ENCODE data around the gene KRT3.

KRT3 gene

DNA sequence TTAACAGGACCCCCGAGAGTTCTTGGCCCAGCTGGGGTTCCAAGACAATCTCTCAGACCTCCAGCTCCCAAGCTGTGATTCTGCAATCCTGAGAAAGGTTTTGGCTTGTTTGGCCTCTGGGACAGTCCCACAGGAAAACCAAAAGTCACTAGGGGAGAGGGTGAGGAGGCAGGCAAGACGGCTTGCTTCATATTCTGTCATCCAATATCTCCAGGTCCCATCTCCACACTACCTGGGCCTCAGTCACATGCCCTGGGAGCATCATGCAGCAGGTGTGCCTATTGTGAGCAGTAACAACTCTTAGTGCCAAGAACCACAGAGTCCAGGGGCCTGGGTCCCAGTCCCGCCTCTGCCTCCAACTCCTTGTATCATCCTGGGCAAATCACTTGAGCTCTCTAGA, 36.5 kb upstream of the KRT3 start:
- no peak for TF ChIP-seq EZH2 (IDR thresholded peaks at IDR 0.05; ENCODE audit: borderline replicate concordance, low read depth, low read length, severe bottlenecking)
- TF ChIP-seq, protein P1, sequence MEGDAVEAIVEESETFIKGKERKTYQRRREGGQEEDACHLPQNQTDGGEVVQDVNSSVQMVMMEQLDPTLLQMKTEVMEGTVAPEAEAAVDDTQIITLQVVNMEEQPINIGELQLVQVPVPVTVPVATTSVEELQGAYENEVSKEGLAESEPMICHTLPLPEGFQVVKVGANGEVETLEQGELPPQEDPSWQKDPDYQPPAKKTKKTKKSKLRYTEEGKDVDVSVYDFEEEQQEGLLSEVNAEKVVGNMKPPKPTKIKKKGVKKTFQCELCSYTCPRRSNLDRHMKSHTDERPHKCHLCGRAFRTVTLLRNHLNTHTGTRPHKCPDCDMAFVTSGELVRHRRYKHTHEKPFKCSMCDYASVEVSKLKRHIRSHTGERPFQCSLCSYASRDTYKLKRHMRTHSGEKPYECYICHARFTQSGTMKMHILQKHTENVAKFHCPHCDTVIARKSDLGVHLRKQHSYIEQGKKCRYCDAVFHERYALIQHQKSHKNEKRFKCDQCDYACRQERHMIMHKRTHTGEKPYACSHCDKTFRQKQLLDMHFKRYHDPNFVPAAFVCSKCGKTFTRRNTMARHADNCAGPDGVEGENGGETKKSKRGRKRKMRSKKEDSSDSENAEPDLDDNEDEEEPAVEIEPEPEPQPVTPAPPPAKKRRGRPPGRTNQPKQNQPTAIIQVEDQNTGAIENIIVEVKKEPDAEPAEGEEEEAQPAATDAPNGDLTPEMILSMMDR (IDR thresholded peaks at IDR 0.05; ENCODE audit: borderline replicate concordance, extremely low read depth, low read length, poor library complexity, severe bottlenecking), result no peak
- Histone ChIP-seq H3K4me1 (ENCODE audit: insufficient read depth, low read length) (no peaks in the 10 kb centered on the region), H3K27me3 (ENCODE audit: insufficient read depth, low read length, poor library complexity) (peaks cover 30% of the 10 kb centered on the region), H4K20me1 (ENCODE audit: insufficient read depth, low read length) (peaks cover 4% of the 10 kb centered on the region), H3K79me2 (ENCODE audit: insufficient read depth, low read length) (no peaks in the 10 kb centered on the region), H2AFZ (ENCODE audit: low read depth, low read length) (no peak overlapping the region), H3K27ac (ENCODE audit: low read length) (no peak overlapping the region), H3K4me3 (ENCODE audit: low read depth in 1 of 2, low read length in 2 of 2) (no peak overlapping the region), H3K9ac (ENCODE audit: low read depth, low read length) (no peak overlapping the region), H3K36me3 (ENCODE audit: insufficient read depth, low read length) (no peaks in the 10 kb centered on the region), H3K9me3 (ENCODE audit: insufficient read depth, low read length, severe bottlenecking) (no peaks in the 10 kb centered on the region), H3K4me2 (ENCODE audit: insufficient read depth, low read length) (no peak overlapping the region)
- DNase-seq (no peak), ATAC-seq (ENCODE audit: insufficient read depth, low read depth) (no peak)

DNA sequence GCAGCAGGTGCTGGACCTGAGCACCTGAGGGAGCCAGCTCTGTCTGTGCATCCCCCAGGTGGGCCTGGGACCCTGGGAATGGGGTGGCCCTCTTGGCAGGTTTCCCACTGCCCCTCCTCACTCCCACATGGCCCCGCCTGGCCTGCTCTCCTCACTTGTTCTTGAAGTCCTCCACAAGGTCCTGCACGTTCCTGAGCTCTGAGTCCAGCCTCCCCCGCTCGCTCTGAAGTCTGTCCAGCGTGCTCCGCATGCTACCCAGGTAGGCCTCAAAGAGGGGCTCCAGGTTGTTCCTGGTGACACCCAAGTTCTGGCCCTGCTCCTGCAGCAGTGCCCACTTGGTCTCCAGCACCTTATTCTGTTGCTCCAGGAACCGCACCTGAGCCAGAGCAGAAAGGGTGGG, 35.3 kb upstream of the KRT3 start:
- no peaks in the 10 kb centered on the region for H3K36me3 ChIP-seq (ENCODE audit: insufficient read depth, low read length)
- H3K9me3 ChIP-seq (ENCODE audit: insufficient read depth, low read length, severe bottlenecking), result no peaks in the 10 kb centered on the region
- no peak overlapping the region for H3K9ac ChIP-seq (ENCODE audit: low read depth, low read length)
- H3K4me1 ChIP-seq (ENCODE audit: insufficient read depth, low read length), result no peaks in the 10 kb centered on the region
- no peak overlapping the region for H3K27ac ChIP-seq (ENCODE audit: low read length)
- H3K79me2 ChIP-seq (ENCODE audit: insufficient read depth, low read length), result no peaks in the 10 kb centered on the region
- H2AFZ ChIP-seq (ENCODE audit: low read depth, low read length), result no peak overlapping the region
- TF ChIP-seq, protein P1 (IDR thresholded peaks at IDR 0.05; ENCODE audit: borderline replicate concordance, extremely low read depth, low read length, poor library complexity, severe bottlenecking), result no peak
- no peak for TF ChIP-seq EZH2 (IDR thresholded peaks at IDR 0.05; ENCODE audit: borderline replicate concordance, low read depth, low read length, severe bottlenecking)
- H3K27me3 ChIP-seq (ENCODE audit: insufficient read depth, low read length, poor library complexity), result peaks cover 22% of the 10 kb centered on the region
- no peak for DNase-seq
- H3K4me3 ChIP-seq (ENCODE audit: low read depth in 1 of 2, low read length in 2 of 2), result no peak overlapping the region
- H3K4me2 ChIP-seq (ENCODE audit: insufficient read depth, low read length), result no peak overlapping the region
- H4K20me1 ChIP-seq (ENCODE audit: insufficient read depth, low read length), result no peaks in the 10 kb centered on the region; the same call in none of the 2 replicates
- no peak for ATAC-seq (ENCODE audit: insufficient read depth, low read depth)

DNA sequence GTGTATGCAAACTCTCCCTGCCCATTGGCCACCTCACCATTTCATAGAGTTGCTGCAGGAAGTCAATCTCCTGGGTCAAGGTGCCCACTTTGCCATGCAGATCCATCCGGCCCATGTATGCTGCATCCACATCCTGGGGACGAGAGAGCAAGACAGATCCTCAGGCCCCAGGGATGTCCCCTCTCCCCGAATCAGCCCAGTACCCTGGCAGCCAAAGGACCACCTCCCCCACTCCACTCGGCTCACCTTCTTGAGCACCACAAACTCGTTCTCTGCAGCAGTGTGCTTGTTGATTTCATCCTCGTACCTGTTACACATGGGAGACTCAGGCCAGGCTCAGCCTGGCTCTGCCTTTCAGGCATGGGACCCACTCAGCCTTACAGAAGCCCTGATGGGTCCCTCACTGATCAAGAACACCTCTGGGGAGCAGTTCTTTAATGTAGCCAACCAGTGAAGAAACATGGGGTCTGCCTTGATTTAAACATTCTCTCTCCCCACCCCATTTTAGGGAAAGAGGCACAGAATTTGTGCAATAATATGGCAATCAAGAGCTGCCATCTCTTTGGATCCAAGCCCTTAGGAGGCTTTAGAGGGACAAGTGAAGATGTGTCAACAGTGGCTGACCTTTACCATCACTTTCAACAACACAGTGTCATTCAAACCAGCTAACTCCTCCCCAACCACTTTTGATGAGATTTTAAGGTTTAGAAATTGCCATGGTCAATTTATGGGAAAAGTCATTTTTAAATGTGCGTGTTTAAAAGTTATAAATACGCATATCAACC, 34.3 kb upstream of the KRT3 start:
- Histone ChIP-seq H3K4me1 (ENCODE audit: insufficient read depth, low read length) (no peaks in the 10 kb centered on the region), H2AFZ (ENCODE audit: low read depth, low read length) (no peak overlapping the region), H3K36me3 (ENCODE audit: insufficient read depth, low read length) (no peaks in the 10 kb centered on the region), H3K27ac (ENCODE audit: low read length) (no peak overlapping the region), H3K4me3 (ENCODE audit: low read depth in 1 of 2, low read length in 2 of 2) (no peak overlapping the region), H3K79me2 (ENCODE audit: insufficient read depth, low read length) (no peaks in the 10 kb centered on the region), H4K20me1 (ENCODE audit: insufficient read depth, low read length) (no peaks in the 10 kb centered on the region; the same call in 1 of the 2 replicates), H3K27me3 (ENCODE audit: insufficient read depth, low read length, poor library complexity) (peaks cover 22% of the 10 kb centered on the region), H3K9ac (ENCODE audit: low read depth, low read length) (no peak overlapping the region), H3K4me2 (ENCODE audit: insufficient read depth, low read length) (no peak overlapping the region), H3K9me3 (ENCODE audit: insufficient read depth, low read length, severe bottlenecking) (no peaks in the 10 kb centered on the region)
- DNase-seq, result no peak
- no peak for TF ChIP-seq EZH2 (IDR thresholded peaks at IDR 0.05; ENCODE audit: borderline replicate concordance, low read depth, low read length, severe bottlenecking)
- TF ChIP-seq, protein P1 (IDR thresholded peaks at IDR 0.05; ENCODE audit: borderline replicate concordance, extremely low read depth, low read length, poor library complexity, severe bottlenecking), result no peak
- ATAC-seq (ENCODE audit: insufficient read depth, low read depth), result no peak
